ENCODE measurements around the gene TUBGCP3.
A peak's percentile ranks its signal among the peaks of the same experiment; 100 is the strongest.

TUBGCP3 gene

DNA sequence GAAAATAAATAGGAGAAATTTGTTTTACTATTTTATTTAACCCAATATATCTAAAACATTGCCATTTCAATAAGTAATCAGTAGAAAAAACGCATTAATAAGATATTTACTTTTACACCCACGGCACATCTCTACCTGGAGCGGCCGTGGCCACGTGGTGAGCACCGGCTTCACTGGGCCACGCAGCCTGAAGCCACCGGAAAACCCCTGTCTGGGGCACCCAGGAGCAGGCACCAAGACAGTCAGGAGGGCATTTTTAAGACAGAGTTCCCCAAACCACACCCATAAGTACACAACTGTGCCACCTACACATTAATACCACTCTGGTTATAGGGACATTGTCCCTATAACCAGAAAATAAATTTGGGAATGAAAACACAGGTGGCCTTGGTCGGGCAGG lies 130.9 kb downstream of the TUBGCP3 start:
- H3K4me2 ChIP-seq (ENCODE audit: low read length) = no peak overlapping the region
- H3K4me3 ChIP-seq (ENCODE audit: low read length) = no peak overlapping the region
- H2AK5ac ChIP-seq (ENCODE audit: low read length) = no peak overlapping the region
- no peak for DNase-seq
- no peak overlapping the region for H4K8ac ChIP-seq (ENCODE audit: low read depth, low read length)
- H3K56ac ChIP-seq (ENCODE audit: low read length) = no peak overlapping the region
- H3K27me3 ChIP-seq (ENCODE audit: insufficient read depth, low read length, poor library complexity) = no peaks in the 10 kb centered on the region
- H3K4me1 ChIP-seq (ENCODE audit: control insufficient read depth, low read depth, low read length) = no peaks in the 10 kb centered on the region
- no peak overlapping the region for H2BK120ac ChIP-seq (ENCODE audit: low read depth, low read length)
- WGBS (ENCODE audit: extremely low coverage, insufficient coverage, low lambda C conversion rate) = no CpG with 5 or more reads among the region's 9 CpGs
- H3K4ac ChIP-seq (ENCODE audit: low read depth, low read length) = no peak overlapping the region
- H3K79me1 ChIP-seq (ENCODE audit: low read length) = no peaks in the 10 kb centered on the region
- H4K5ac ChIP-seq (ENCODE audit: low read length) = no peak overlapping the region
- H2BK15ac ChIP-seq (replicated peaks; ENCODE audit: low read depth) = no peak overlapping the region
- H3K27ac ChIP-seq (ENCODE audit: low read depth, low read length) = no peak overlapping the region
- no peaks in the 10 kb centered on the region for H3K79me2 ChIP-seq (ENCODE audit: control insufficient read depth, insufficient read depth, low read length)
- H3K23ac ChIP-seq (ENCODE audit: low read length) = no peak overlapping the region
- no peak overlapping the region for H3K18ac ChIP-seq (ENCODE audit: low read length)
- no peak overlapping the region for H2BK5ac ChIP-seq (ENCODE audit: low read length)
- no peak overlapping the region for H3K9ac ChIP-seq (ENCODE audit: low read length)
- no peaks in the 10 kb centered on the region for H3K36me3 ChIP-seq (ENCODE audit: control insufficient read depth, insufficient read depth, low read length)

DNA sequence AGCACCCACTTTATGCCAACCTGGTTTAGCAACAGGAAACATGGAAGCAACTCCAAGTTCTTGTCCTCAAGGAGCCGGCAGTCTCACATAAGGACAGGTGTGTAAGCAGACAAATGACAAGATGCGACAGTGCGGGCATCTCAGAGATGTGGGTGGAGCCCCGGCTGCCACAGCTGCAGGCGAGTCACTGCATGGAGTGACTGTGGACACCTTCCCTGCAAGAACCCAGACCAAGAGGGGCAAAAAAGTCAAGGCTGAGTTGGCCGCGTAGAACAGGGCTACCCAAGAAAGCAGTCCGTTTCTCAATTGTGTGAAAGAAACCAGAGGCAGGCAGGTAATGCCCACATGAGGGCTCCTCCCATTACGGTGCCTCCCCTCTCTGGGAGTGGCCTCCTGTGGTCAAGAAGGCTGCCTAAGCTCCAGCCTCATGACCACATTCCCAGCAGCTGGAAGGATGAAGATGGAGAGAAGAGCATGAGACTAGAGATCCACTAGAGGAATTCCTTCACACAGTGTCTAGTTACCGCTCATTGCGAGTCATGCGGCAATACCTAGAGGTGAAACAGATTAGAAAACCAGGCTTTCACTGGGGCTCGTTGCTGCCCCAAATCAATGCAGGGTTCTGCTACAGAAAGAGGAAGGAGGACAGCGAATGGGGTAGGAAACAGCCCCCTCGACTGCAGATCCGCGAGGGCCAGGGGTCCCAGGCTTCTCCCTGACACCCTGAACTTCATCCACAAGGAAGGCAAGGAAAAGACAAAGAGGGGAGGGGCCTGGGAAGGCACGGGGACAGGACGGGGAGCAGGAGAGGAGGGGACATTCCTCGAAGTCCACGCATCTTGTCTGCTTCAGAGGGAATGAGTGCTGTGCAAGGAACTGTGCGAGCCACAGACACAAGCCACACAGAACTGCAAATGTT lies 131.6 kb downstream of the TUBGCP3 start:
- Histone ChIP-seq H3K4ac (ENCODE audit: low read depth, low read length) (no peak overlapping the region), H2BK15ac (replicated peaks; ENCODE audit: low read depth) (no peak overlapping the region), H3K36me3 (ENCODE audit: control insufficient read depth, insufficient read depth, low read length) (no peaks in the 10 kb centered on the region), H2BK5ac (ENCODE audit: low read length) (no peak overlapping the region), H3K79me2 (ENCODE audit: control insufficient read depth, insufficient read depth, low read length) (no peaks in the 10 kb centered on the region), H3K27ac (ENCODE audit: low read depth, low read length) (no peak overlapping the region), H3K56ac (ENCODE audit: low read length) (no peak overlapping the region), H4K5ac (ENCODE audit: low read length) (no peak overlapping the region), H3K4me3 (ENCODE audit: low read length) (no peak overlapping the region), H3K4me2 (ENCODE audit: low read length) (no peak overlapping the region), H3K23ac (ENCODE audit: low read length) (no peak overlapping the region), H3K79me1 (ENCODE audit: low read length) (no peaks in the 10 kb centered on the region), H3K9ac (ENCODE audit: low read length) (no peak overlapping the region), H4K8ac (ENCODE audit: low read depth, low read length) (no peak overlapping the region), H3K18ac (ENCODE audit: low read length) (no peak overlapping the region), H3K27me3 (ENCODE audit: insufficient read depth, low read length, poor library complexity) (no peaks in the 10 kb centered on the region), H2AK5ac (ENCODE audit: low read length) (no peak overlapping the region), H2BK120ac (ENCODE audit: low read depth, low read length) (no peak overlapping the region), H3K4me1 (ENCODE audit: control insufficient read depth, low read depth, low read length) (no peaks in the 10 kb centered on the region)
- DNase-seq = no peak
- no CpG with 5 or more reads among the region's 22 CpGs for WGBS (ENCODE audit: extremely low coverage, insufficient coverage, low lambda C conversion rate)

- no peak overlapping the region for H3K56ac ChIP-seq (ENCODE audit: low read length)
- no CpG with 5 or more reads among the region's 17 CpGs for WGBS (ENCODE audit: extremely low coverage, insufficient coverage, low lambda C conversion rate)
- no peak overlapping the region for H2AK5ac ChIP-seq (ENCODE audit: low read length)
- no peak overlapping the region for H3K4me3 ChIP-seq (ENCODE audit: low read length)
- H3K18ac ChIP-seq (ENCODE audit: low read length) = no peak overlapping the region
- H3K36me3 ChIP-seq (ENCODE audit: control insufficient read depth, insufficient read depth, low read length) = no peaks in the 10 kb centered on the region
- H3K4me1 ChIP-seq (ENCODE audit: control insufficient read depth, low read depth, low read length) = no peaks in the 10 kb centered on the region
- H3K27me3 ChIP-seq (ENCODE audit: insufficient read depth, low read length, poor library complexity) = no peaks in the 10 kb centered on the region
- H3K4ac ChIP-seq (ENCODE audit: low read depth, low read length) = no peak overlapping the region
- no peak overlapping the region for H3K23ac ChIP-seq (ENCODE audit: low read length)
- H2BK5ac ChIP-seq (ENCODE audit: low read length) = no peak overlapping the region
- no peak overlapping the region for H2BK15ac ChIP-seq (replicated peaks; ENCODE audit: low read depth)
- H3K27ac ChIP-seq (ENCODE audit: low read depth, low read length) = no peak overlapping the region
- no peak overlapping the region for H4K8ac ChIP-seq (ENCODE audit: low read depth, low read length)
- H3K4me2 ChIP-seq (ENCODE audit: low read length) = no peak overlapping the region
- DNase-seq = no peak
- H3K79me2 ChIP-seq (ENCODE audit: control insufficient read depth, insufficient read depth, low read length) = no peaks in the 10 kb centered on the region
- H2BK120ac ChIP-seq (ENCODE audit: low read depth, low read length) = no peak overlapping the region
- H3K9ac ChIP-seq (ENCODE audit: low read length) = no peak overlapping the region
- H4K5ac ChIP-seq (ENCODE audit: low read length) = no peak overlapping the region
- no peaks in the 10 kb centered on the region for H3K79me1 ChIP-seq (ENCODE audit: low read length)
These were observed 132.4 kb downstream of the TUBGCP3 start for GRCh38 chr13:112455476-112456059.

DNA sequence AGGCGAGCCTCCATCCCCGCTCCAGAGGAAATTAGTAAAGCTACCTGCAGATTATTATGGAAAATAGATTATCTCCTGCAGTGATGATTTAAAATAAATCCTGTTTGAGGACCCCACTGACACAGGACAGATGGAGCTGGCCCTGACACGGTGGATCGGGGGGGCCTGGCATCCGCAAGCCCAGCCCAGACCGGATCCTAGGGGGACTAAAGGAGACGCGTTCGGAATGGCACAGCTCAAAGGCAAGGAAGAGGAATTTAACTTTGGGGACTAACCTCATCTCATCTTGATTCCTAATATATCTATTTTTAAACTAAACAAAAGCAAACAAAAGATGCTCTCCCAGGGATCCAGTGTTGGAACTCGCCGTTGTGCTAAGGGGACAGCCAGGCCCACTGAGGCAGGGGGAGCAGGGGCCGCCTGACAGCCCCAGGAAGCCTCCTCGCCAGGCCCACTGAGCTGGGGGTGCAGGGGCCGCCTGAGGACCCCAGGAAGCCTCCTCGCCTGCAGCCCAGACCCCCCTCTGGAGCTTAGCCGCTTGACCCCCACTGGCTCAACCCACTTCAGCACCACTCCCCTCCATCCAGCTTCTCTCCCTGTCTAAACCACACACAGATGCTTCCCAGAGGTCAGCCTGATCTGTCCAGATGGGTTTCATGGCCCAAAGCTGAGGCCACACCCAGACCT lies 133.2 kb downstream of the TUBGCP3 start:
- Histone ChIP-seq H3K79me2 (ENCODE audit: control insufficient read depth, insufficient read depth, low read length) (no peaks in the 10 kb centered on the region), H3K27ac (ENCODE audit: low read depth, low read length) (no peak overlapping the region)
- WGBS (ENCODE audit: extremely low coverage, insufficient coverage, low lambda C conversion rate) = no CpG with 5 or more reads among the region's 16 CpGs

DNA sequence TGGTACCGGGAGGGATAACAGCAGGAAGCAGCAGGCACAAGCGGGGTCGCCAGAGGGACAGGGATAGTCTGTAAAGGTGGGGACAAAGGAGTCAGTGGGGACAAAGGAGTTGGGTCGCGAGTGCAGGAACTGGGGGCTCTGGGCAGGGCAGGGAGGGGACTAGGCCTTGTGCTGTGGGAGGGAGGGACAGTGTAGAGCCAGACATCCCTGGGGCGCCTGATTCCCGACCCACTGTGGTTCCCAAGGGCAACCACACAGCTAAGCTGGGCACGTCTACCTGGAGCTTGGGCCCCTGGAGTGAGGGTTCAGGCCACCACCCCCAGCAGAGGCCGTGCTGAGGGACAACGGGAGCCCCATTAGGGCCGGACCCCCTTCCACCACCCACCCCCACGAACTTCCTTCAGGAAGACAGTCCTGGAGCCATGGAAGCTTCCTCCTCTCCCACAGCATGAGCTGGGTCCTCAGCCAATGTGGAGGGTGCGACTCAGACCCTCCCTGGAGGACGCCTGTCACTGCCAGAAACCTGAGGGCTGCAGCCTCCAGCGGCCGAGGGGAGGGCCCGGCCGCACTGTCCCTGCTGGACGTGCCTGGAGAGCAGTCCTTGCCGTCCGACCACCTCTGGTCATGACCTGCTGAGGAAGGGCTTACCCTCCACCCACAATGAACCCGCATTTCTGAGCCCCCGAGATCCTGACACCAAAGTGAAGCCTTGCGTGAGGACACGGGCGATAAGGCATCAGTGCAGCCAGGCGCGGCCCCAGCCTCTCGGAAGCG lies 133.9 kb downstream of the TUBGCP3 start:
- Histone ChIP-seq H3K4me2 (ENCODE audit: low read length) (no peak overlapping the region), H3K23ac (ENCODE audit: low read length) (peak overlapping the region; percentile 66), H2AK5ac (ENCODE audit: low read length) (no peak overlapping the region), H3K18ac (ENCODE audit: low read length) (no peak overlapping the region), H3K36me3 (ENCODE audit: control insufficient read depth, insufficient read depth, low read length) (no peaks in the 10 kb centered on the region), H3K27me3 (ENCODE audit: insufficient read depth, low read length, poor library complexity) (no peaks in the 10 kb centered on the region), H3K4ac (ENCODE audit: low read depth, low read length) (no peak overlapping the region), H3K9ac (ENCODE audit: low read length) (no peak overlapping the region), H2BK5ac (ENCODE audit: low read length) (no peak overlapping the region), H3K79me1 (ENCODE audit: low read length) (no peaks in the 10 kb centered on the region), H4K8ac (ENCODE audit: low read depth, low read length) (no peak overlapping the region), H3K56ac (ENCODE audit: low read length) (no peak overlapping the region), H3K4me3 (ENCODE audit: low read length) (no peak overlapping the region), H2BK120ac (ENCODE audit: low read depth, low read length) (no peak overlapping the region), H2BK15ac (replicated peaks; ENCODE audit: low read depth) (no peak overlapping the region), H3K27ac (ENCODE audit: low read depth, low read length) (no peak overlapping the region), H4K5ac (ENCODE audit: low read length) (no peak overlapping the region), H3K4me1 (ENCODE audit: control insufficient read depth, low read depth, low read length) (no peaks in the 10 kb centered on the region), H3K79me2 (ENCODE audit: control insufficient read depth, insufficient read depth, low read length) (no peaks in the 10 kb centered on the region)
- no CpG with 5 or more reads among the region's 30 CpGs for WGBS (ENCODE audit: extremely low coverage, insufficient coverage, low lambda C conversion rate)
- DNase-seq = no peak

More for the DNA sequence above, 133.2 kb downstream of the TUBGCP3 start:
- H3K9ac ChIP-seq (ENCODE audit: low read length) = no peak overlapping the region
- no peak overlapping the region for H2BK120ac ChIP-seq (ENCODE audit: low read depth, low read length)
- no peak overlapping the region for H2BK5ac ChIP-seq (ENCODE audit: low read length)
- no peak for DNase-seq
- H3K4ac ChIP-seq (ENCODE audit: low read depth, low read length) = no peak overlapping the region
- no peak overlapping the region for H4K5ac ChIP-seq (ENCODE audit: low read length)
- H3K79me1 ChIP-seq (ENCODE audit: low read length) = no peaks in the 10 kb centered on the region
- no peaks in the 10 kb centered on the region for H3K4me1 ChIP-seq (ENCODE audit: control insufficient read depth, low read depth, low read length)
- H3K23ac ChIP-seq (ENCODE audit: low read length) = no peak overlapping the region
- H2BK15ac ChIP-seq (replicated peaks; ENCODE audit: low read depth) = no peak overlapping the region
- no peak overlapping the region for H3K4me3 ChIP-seq (ENCODE audit: low read length)
- no peak overlapping the region for H3K18ac ChIP-seq (ENCODE audit: low read length)
- H3K4me2 ChIP-seq (ENCODE audit: low read length) = no peak overlapping the region
- no peaks in the 10 kb centered on the region for H3K27me3 ChIP-seq (ENCODE audit: insufficient read depth, low read length, poor library complexity)
- H4K8ac ChIP-seq (ENCODE audit: low read depth, low read length) = no peak overlapping the region
- H3K56ac ChIP-seq (ENCODE audit: low read length) = no peak overlapping the region
- H3K36me3 ChIP-seq (ENCODE audit: control insufficient read depth, insufficient read depth, low read length) = no peaks in the 10 kb centered on the region
- H2AK5ac ChIP-seq (ENCODE audit: low read length) = no peak overlapping the region

Measured in mesendoderm (in vitro differentiated cells).